Stimulated activated naive CD8-positive, alpha-beta T cell treated with anti-CD3 and anti-CD28 coated beads, Interleukin-15, Interleukin-2, amounts not matched to agents 100 ng/mL and 50 ng/mL, for 24 hours (primary cell): ENCODE data around the gene MYADML2.
"Not testable (repeated sequence)": the region's sequence is repeated elsewhere in the genome, so short reads cannot be mapped to it uniquely, and the experiment has no call there.

ENCODE experiments used
- H3K27ac Mint-ChIP-seq: one replicate; pipeline ENCODE4 v1.8.0; 2021; ENCODE audit warnings: mild to moderate bottlenecking, mixed read lengths
- H3K27me3 Mint-ChIP-seq: one replicate; pipeline ENCODE4 v1.8.0; 2021; ENCODE audit warnings: mixed read lengths
- H3K36me3 Mint-ChIP-seq: one replicate; pipeline ENCODE4 v1.8.0; 2021; ENCODE audit warnings: low read depth, mixed read lengths
- H3K4me1 Mint-ChIP-seq: one replicate; pipeline ENCODE4 v1.8.0; 2021; ENCODE audit warnings: low read depth, mixed read lengths
- H3K4me3 Mint-ChIP-seq: one replicate; pipeline ENCODE4 v1.8.0; 2021; ENCODE audit warnings: mild to moderate bottlenecking, mixed read lengths
- H3K9me3 Mint-ChIP-seq: one replicate; pipeline ENCODE4 v1.8.0; 2021; ENCODE audit warnings: mixed read lengths

The MYADML2 gene

DNA sequence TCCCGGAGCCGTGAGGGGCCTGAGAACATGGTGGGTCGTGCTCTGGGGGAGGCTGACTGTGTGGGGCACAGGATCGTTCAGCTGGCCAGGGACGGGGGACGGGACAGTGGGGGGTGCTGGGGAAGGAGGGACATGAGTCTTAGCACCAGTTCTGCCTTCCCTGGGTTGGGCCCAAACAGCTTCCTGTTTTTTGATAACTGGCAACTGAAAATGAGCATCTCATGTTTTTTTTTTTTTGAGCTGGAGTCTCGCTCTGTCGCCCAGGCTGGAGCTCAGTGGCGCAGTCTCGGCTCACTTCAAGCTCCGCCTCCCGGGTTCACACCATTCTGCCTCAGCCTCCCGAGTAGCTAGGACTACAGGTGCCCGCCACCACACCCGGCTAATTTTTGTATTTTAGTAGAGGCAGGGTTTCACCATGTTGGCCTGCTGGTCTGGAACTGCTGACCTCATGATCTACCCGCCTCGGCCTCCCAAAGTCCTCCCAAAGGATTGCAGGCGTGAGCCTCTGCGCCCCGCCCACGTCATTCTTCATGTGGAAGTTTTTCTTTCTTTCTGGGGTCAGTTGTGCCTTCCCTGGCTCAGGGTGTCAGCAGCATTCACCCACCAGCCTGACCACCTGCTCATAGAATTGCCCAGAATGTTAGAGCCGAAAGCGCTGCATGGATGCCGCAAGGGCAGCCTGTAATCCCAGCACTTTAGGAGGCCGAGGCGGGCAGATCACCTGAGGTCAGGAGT, 36.8 kb upstream of the MYADML2 start:
- H3K4me3 Mint-ChIP-seq: no peak overlapping the region
- peaks cover 25% of the 10 kb centered on the region for H3K4me1 Mint-ChIP-seq
- H3K9me3 Mint-ChIP-seq: no peaks in the 10 kb centered on the region
- H3K27me3 Mint-ChIP-seq: no peaks in the 10 kb centered on the region
- no peak overlapping the region for H3K27ac Mint-ChIP-seq
- peaks cover 24% of the 10 kb centered on the region for H3K36me3 Mint-ChIP-seq

- Mint-ChIP-seq H3K27me3 (no peaks in the 10 kb centered on the region), H3K9me3 (no peaks in the 10 kb centered on the region), H3K36me3 (peaks cover 24% of the 10 kb centered on the region), H3K4me1 (peaks cover 30% of the 10 kb centered on the region), H3K27ac (no peak overlapping the region), H3K4me3 (no peak overlapping the region)
Measured at GRCh38 chr17:81983011-81983638, 36.1 kb upstream of the MYADML2 start.

- not testable (repeated sequence) for H3K9me3 Mint-ChIP-seq, H3K4me3 Mint-ChIP-seq, H3K27ac Mint-ChIP-seq, H3K27me3 Mint-ChIP-seq
- Mint-ChIP-seq H3K36me3 (peaks cover 20% of the 10 kb centered on the region), H3K4me1 (peaks cover 34% of the 10 kb centered on the region)
Measured at GRCh38 chr17:81981511-81981910, 34.5 kb upstream of the MYADML2 start.

- Mint-ChIP-seq H3K36me3 (peaks cover 17% of the 10 kb centered on the region), H3K4me3 (no peak overlapping the region), H3K9me3 (no peaks in the 10 kb centered on the region), H3K27me3 (no peaks in the 10 kb centered on the region), H3K27ac (no peak overlapping the region), H3K4me1 (peaks cover 41% of the 10 kb centered on the region)
Measured at GRCh38 chr17:81980707-81981343, 33.8 kb upstream of the MYADML2 start.

DNA sequence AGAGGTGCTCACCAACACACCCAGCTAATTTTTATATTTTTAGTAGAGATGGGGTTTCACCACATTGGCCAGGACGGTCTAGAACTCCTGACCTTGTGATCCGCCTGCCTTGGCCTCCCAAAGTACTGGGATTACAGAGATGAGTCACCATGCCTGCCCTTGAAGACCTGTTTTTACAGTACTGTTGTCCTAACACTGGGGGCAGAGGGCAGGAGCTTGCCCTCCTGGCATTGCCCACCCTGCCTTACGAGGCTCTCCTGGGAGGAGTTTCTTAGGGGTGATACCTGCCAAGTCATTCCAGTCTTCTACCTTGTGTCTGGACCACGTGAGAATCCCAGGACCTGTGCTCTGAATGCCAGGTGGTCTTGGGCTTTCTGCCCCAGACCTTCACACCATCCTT, 33.1 kb upstream of the MYADML2 start:
- Mint-ChIP-seq H3K27me3 (no peaks in the 10 kb centered on the region), H3K9me3 (no peaks in the 10 kb centered on the region), H3K36me3 (peaks cover 15% of the 10 kb centered on the region), H3K27ac (no peak overlapping the region), H3K4me3 (no peak overlapping the region), H3K4me1 (peaks cover 41% of the 10 kb centered on the region)

GRCh38 chr17:81978524-81979298, 31.7 kb upstream of the MYADML2 start:
- peaks cover 11% of the 10 kb centered on the region for H3K36me3 Mint-ChIP-seq
- H3K27ac Mint-ChIP-seq: no peak overlapping the region
- no peaks in the 10 kb centered on the region for H3K9me3 Mint-ChIP-seq
- peak overlapping the region; percentile 76 for H3K4me3 Mint-ChIP-seq
- peaks cover 41% of the 10 kb centered on the region for H3K4me1 Mint-ChIP-seq
- no peaks in the 10 kb centered on the region for H3K27me3 Mint-ChIP-seq

- Mint-ChIP-seq H3K27me3 (no peaks in the 10 kb centered on the region), H3K36me3 (peaks cover 8% of the 10 kb centered on the region), H3K9me3 (no peaks in the 10 kb centered on the region), H3K4me3 (peak within 1 kb of the TSS; percentile 94), H3K27ac (peak within 1 kb of the TSS; percentile 95), H3K4me1 (peaks cover 37% of the 10 kb centered on the region)
Measured at GRCh38 chr17:81977211-81977808, 30.3 kb upstream of the MYADML2 start, which contains the start of gene ASPSCR1. TSS of gene ASPSCR1 (plus strand) at chr17:81977629. CDS start at chr17:81977647, 18 bp downstream.

DNA sequence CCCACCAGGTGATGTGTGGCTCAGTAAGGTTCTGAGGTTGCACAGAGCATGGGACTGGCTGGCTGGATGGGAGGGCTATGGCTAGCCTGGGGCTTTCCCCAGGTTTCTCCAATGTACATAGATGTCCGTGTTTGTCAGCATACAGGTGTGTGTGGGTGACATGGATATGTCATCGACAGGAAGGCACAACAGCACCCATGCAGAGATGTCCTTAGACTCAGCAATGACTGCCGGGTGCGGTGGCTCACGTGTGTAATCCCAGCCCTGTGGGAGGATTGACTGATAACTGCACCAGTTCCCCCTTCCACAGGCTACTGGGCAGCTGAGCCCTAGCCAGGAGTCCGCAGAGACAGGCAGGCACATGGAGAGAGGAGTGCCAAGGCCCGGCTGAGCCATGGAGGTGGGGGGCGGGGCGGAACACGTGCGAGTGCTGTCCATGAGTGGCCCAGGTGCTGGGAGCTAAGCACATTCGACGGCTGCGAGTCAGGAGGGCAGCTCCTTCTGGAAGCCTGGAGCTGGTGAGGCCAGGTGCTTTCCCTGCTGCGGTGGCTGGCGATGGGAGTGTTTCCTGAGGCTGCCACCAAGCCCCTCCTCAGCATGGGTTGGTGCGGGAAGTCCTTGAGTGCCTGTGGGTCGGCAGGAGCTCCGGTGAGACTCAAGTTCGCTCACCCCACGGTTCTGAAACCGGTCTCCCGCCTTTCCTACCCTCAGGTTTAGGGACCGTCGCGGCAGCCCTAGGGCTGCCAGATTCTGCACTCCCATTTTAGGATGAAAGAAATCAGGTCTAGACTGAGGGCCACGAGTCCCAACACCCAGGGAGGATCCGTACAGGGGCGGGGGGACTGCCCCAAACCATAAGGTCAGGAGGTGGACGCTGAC, 29.5 kb upstream of the MYADML2 start:
- Mint-ChIP-seq H3K4me3 (peak overlapping the region; percentile 94), H3K36me3 (peaks cover 7% of the 10 kb centered on the region), H3K4me1 (peaks cover 36% of the 10 kb centered on the region), H3K27ac (peak overlapping the region; percentile 95), H3K9me3 (no peaks in the 10 kb centered on the region), H3K27me3 (no peaks in the 10 kb centered on the region)

DNA sequence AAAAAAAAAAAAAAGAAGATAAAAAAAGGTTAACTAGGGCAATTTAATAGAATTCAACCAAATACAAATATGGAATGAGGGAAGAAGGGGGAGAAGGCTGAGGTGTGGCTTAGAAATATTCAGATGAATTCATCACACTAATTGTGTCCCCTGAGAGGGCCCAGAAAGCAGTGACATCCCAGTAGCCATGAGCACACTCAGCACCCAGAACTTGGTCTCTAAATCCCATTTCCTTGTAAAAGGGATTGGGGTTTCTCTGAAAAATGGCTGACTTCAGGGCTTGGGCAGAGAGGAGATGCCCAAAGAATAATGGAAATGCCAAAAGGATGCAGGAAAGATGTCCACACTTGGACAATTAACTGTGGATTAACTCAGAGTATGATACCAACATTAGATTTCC, 26.4 kb upstream of the MYADML2 start:
- Mint-ChIP-seq H3K27ac (no peak overlapping the region), H3K4me3 (no peak overlapping the region), H3K9me3 (no peaks in the 10 kb centered on the region), H3K27me3 (no peaks in the 10 kb centered on the region), H3K4me1 (peaks cover 19% of the 10 kb centered on the region), H3K36me3 (no peaks in the 10 kb centered on the region)

GRCh38 chr17:81968850-81969812, 22.1 kb upstream of the MYADML2 start:
- no peaks in the 10 kb centered on the region for H3K27me3 Mint-ChIP-seq
- peaks cover 17% of the 10 kb centered on the region for H3K4me1 Mint-ChIP-seq
- H3K27ac Mint-ChIP-seq: no peak overlapping the region
- no peaks in the 10 kb centered on the region for H3K9me3 Mint-ChIP-seq
- no peak overlapping the region for H3K4me3 Mint-ChIP-seq
- no peaks in the 10 kb centered on the region for H3K36me3 Mint-ChIP-seq

DNA sequence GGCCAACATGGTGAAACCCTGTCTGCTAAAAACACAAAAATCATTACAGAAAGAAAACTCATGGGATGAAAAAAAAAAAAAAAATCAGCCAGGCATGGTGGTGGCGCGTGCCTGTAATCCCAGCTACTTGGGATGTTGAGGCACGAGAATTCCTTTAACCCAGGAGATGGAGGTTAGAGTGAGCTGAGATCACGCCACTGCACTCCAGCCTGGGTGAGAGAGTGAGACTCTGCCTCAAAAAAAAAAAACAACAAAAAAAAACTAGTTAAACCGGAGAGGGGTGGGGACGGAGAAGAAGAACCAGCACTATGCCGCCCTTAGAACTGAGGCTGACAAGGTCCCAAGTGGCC, 21.3 kb upstream of the MYADML2 start:
- peaks cover 17% of the 10 kb centered on the region for H3K4me1 Mint-ChIP-seq
- no peaks in the 10 kb centered on the region for H3K36me3 Mint-ChIP-seq
- H3K27me3 Mint-ChIP-seq: no peaks in the 10 kb centered on the region
- no peaks in the 10 kb centered on the region for H3K9me3 Mint-ChIP-seq
- H3K27ac Mint-ChIP-seq: peak overlapping the region; percentile 68
- peak overlapping the region; percentile 64 for H3K4me3 Mint-ChIP-seq

DNA sequence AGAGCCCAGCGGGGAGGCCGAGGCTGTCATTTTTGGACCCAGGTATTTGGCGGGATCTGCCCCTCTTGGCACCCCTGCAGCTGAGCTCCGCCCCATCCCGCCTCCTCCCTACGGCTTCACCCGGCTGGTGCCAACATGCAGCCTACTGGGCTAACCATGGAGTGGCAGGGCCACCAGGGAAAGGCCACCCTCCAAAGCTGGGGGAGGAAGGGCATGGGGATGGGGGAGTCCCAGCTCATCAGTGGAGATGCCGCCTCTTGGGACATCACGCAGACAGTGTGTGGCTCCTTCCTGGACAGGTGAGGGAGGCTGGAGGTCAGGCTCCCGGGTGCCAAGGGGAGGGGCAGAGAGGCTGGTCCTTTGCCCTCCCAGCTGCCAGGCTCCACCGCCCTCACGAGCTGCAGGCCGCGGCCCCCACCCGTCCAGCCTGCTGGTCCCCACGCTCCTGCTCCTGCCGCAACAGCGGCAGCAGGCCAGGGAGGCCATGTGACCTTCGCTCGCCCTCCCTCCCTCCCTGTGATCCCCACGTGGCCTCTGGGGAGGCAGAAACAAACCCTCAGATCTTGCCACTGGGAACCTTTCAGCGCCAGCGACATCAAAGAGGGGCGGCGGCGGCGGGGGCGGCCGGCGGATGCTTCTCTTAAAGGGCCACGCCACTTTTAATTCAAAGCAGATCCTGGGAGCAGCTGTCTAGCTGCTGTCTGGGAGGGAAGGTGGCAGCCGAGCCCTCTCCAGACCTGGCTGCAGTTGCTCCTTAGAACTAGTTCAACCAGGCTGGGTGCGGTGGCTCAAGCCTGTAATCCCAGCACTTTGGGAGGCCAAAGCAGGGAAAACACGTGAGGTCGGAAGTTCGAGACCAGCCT, 20.7 kb upstream of the MYADML2 start:
- Mint-ChIP-seq H3K9me3 (no peaks in the 10 kb centered on the region), H3K4me3 (peak overlapping the region; percentile 64)

More for the DNA sequence above, 20.7 kb upstream of the MYADML2 start:
- Mint-ChIP-seq H3K27ac (peak overlapping the region; percentile 68), H3K4me1 (peaks cover 17% of the 10 kb centered on the region), H3K27me3 (peaks cover 5% of the 10 kb centered on the region), H3K36me3 (no peaks in the 10 kb centered on the region)
